Activated T-cell treated with anti-CD3 and anti-CD28 coated beads for 48 hours (primary cell): Measurements from ENCODE around the gene KHDRBS2.
A peak's percentile ranks its signal among the peaks of the same experiment; 100 is the strongest.

Source experiments
- DNase-seq: peaks from one replicate; pipeline ENCODE4 v3.0.0-alpha.2; 2020; ENCODE audit warnings: low read depth

KHDRBS2 gene

GRCh38 chr6:62285612-62286469 lies at the start of gene KHDRBS2:
Gene KHDRBS2 (minus strand): TSS chr6:62286225.
- peak; percentile 6 for DNase-seq

DNA sequence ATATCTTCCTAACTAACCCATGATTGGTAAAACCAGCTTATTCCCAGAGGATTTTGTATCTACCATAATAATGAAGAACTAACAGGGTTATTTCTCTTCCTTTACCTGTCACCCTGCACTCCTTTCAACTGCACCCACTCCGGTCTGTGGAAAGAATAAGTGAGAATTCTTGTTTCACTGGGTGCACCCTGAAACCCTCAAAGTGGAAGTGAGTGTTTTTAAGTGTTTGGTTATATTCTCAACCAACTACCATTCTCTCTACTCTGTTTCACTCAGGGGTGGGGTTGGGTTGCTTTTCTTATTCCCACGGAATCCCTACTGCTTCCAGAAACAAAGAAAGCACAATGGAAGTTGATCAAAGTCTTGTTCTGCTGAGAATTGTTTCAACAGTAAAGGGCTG lies 42.6 kb upstream of the KHDRBS2 start:
- no peak for DNase-seq

DNA sequence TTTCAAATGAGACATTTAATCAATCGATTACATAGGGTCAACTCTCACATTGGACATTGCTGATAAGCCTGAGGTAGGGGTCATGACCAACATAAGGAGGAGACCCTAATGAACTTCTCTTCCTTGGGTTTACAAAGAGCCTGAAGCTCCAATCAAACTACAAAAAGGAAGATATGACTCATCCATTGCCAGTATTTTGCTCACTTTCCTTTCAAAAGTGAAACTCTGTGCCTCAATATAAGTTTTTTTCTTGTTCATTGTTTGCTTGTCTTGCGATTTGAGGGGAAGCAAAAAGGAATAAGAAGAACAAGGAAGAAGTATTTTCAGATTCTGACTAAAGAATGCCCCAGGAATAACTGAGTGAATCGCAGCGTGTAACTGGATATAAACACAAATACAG lies 38.8 kb upstream of the KHDRBS2 start:
- DNase-seq: no peak

DNA sequence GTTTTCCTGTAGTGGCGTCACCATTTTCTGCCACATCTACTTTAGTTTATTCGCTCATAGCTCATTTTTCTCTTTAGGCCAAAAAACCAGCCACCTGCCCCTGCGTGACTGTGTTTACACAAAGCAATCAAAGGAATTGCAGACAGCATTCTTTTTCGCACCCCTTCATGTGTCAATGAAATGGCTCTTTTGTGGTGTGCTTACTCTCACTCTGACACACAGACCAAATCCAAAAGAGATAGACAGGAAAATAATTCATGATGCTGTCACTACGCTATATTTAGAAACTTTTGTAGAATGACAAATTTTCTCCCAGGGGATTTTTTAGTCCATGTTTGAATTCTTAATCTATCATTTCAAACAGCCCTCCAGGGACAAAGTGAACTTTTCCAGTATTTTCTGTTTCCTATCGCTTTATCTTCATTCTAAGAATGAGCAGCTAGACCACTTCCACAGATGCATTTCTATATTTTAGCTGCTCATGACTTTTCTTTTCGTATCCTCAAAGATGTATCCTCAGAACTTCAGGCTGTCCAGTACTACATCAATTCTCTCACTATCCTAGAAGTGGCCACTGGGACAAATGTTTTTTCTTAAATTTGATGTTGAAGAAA lies 37.9 kb upstream of the KHDRBS2 start:
- no peak for DNase-seq

GRCh38 chr6:62298745-62299392 lies 12.8 kb upstream of the KHDRBS2 start:
- DNase-seq: no peak

DNA sequence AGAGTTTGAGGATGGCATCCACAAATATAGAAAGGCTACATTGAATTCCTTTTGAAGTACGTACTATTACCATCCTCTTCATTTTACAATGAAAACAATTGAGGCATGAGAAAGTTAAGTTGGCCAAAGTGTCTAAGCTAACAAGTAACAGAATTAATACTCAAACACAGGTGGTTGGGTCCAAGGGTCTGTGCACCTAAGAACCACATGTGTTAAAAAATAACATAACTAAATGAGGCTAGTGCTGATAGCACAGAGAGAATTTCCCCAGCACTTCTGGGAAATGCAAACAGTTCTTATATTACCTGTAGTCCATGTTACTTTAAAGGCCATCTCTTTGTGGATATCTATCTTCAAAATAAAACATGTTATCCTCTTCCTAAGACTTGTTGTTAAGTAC lies 10.5 kb upstream of the KHDRBS2 start:
- no peak for DNase-seq

DNA sequence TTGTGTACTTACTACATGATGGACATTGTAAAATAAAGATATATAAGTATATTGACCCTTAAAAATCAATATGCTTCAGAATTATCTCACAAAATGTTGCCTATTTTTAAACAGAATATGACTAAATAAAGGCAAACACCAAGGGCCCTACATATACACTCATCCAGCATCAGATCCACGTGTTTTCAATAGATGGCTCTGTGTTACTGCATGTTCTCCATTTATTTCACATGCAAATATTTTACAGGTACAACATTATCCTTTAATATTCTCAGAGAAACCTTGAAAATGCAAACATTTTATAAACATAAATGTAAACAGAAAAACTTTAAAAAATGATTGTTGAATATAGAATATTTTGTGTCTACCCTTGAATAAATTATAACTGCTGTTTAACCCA lies 2.9 kb upstream of the KHDRBS2 start:
- no peak for DNase-seq

DNA sequence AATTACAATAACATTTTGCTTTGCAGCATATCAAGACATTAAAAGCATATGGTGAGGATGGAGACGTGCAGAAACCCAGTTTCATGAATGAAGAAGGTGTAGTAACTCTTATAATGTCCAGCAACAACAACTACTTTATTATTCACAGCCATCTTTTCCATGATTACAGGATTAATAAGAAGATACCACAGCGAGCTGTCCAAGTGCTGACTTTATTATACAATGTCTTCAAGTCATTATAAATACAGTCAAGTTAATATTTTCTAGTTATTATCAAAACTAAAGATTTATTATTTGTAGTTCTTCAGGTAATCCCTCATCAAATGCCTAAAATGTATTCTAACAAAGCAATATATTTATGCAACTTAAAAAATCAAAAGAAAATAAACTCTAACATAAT lies 2.5 kb upstream of the KHDRBS2 start:
- DNase-seq: no peak

DNA sequence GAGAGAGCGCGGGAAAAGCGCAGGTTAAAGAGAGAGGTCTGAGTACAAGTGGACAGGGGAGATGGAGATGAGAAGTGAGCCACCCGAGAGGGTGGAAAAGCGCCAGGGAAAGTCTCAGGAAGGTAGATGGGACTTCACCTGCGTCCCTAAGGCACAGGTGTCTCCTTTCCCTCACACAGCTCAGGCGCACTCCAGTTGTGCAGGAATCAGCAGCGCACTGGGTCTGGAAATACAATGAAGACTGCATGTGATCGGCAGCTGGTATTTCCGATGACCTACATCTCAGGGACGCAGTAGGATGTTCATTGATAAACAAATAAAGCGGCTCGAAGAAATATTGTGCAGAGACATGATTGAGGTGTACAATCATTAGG lies 432 bp upstream of the KHDRBS2 start:
- DNase-seq: no peak

DNA sequence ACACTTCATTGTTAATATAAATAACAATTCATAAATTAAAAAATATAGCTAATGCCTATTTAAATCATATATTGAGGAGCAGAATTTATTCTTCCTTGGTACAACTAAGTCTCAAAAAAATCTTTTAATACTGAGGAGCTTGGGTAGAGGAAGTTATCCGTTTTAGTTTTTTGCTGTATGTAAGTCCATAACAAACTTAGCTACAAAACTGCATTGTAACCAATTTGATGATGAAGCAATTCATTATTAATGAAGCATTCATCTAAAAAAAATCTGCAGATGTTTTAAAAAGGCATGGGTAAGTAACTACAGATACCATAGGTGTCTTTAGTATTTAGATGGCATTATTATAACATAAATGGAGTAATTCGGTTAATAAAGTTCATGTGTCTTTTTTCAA lies 1.3 kb downstream of the KHDRBS2 start:
- no peak for DNase-seq

DNA sequence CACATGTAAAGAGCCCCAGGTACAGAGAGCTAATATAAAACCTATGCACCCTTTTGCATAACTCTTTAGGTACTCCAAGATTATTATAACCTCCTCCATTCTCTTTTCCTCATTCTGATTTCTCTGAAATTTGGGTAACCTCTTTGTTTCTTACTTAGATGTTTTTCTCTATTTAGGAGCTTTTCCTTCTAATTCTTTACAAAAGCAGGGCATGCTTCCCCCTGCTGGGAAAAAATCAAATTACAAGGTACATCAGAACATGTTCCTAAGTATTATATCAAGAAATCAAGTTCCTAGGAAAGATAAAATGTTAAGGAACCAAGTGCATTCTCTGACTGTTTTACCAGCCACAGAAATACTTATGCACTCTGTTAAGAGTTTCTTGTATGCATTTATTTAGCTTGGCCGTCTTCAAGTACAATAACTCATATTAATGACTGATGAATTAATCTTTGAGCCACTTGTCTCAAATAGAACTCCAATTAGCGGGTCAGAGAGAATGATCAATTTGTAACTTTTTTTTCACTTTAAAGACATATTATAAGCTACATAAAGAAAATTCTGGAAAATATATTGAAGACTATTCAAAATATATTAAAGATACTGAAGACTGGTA lies 2.1 kb downstream of the KHDRBS2 start:
- no peak for DNase-seq

GRCh38 chr6:62283365-62283764 lies 2.7 kb downstream of the KHDRBS2 start:
- DNase-seq: no peak

DNA sequence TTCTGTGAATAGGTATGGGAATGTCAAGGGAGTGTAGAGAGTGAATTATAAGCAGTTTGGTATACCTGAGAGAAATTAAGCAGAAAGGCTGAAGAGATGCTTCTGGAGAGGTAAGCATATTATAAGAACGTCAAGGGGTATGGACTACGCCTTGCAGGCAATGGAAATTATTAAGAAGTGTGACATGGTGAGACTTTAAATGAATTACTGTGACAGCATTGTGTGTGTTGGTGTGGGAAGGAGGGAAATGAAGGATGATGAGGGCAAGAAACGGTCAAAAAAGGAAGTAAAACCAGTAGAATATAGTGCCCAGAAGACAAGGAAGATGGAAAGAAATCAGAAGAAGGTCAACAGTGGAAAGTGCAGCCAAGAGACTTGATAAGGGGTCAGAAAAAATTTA lies 5.9 kb downstream of the KHDRBS2 start:
- no peak for DNase-seq

GRCh38 chr6:62272114-62272513 lies 13.9 kb downstream of the KHDRBS2 start:
- DNase-seq: no peak

DNA sequence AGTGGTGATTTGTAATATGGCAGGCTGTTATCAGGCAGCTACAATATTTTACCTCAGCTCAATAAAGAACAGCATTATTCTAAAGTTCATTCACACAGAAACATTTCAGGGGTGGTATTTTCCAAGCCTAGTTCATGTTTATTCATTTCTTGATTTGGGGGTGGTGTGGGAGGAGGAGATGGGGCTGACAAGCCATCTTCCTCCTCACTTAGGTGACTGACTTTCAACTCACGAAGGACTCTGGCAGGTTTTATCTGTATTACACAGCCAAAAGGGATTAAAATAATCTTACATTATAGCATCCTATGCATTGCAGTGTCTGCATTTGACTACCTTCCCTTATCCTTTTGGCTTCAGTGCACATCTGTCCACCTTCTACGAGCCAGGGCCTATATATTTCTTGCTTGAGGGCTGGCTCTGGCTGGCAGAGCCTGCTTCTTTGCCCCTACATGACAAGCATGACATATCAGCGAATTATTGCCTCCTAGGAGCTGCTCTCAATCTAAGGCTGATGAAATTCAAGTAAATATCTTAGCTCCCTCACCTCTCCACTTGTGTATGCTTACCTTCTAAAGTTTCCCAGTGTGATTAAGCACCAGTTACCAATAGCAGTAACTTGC lies 20.0 kb downstream of the KHDRBS2 start:
- no peak for DNase-seq

GRCh38 chr6:62262283-62262682 lies 23.7 kb downstream of the KHDRBS2 start:
- no peak for DNase-seq

- no peak for DNase-seq
Observed at GRCh38 chr6:62246087-62246486, 39.9 kb downstream of the KHDRBS2 start.

- DNase-seq: no peak
Observed at GRCh38 chr6:62236784-62237183, 49.2 kb downstream of the KHDRBS2 start.

DNA sequence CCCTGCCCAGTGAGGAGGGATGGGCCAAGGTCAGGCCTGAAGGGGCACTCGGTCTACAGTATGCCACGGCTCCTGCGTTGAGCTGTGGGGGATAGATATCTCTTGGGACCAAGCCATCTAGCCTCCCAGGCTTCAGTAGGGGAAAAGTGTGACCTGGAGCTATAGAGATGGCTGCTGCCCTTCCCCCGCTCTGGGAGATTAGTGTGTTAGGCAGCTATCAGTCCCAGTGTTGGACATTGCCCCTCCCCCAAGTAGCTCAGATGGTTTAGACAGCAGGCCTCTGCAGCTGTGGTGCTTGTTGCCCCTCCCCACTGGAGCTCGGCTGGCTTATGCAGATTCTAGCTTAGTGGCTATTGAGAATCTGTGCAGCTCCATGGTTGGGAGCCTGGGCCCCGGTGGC lies 56.8 kb downstream of the KHDRBS2 start:
- no peak for DNase-seq

DNA sequence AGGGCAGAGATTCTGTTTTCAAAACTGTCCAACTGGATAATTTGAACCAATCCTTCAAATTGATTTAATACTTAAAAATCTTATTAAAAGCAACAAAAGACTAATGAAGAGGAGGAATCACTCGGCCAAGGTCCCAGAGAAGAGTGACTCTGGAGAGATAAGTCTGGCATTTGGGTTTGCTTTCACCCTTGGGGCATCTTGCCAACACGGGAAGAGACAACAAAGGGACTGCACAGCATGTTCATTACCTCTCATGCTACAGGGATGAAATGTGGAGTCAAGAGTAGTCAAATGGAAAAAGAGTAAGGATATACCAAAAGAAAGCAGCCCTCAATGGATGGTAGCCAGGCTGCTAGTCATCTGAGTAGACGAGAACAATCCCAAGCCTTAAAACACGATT lies 68.2 kb downstream of the KHDRBS2 start:
- no peak for DNase-seq

GRCh38 chr6:62202078-62202477 lies 83.9 kb downstream of the KHDRBS2 start:
- DNase-seq: no peak

- DNase-seq: no peak
Observed at GRCh38 chr6:62192593-62192992, 93.4 kb downstream of the KHDRBS2 start.
